C4-2B (cell line): ENCODE results near the gene C4B.
"Not testable (repeated sequence)": the region's sequence is repeated elsewhere in the genome, so short reads cannot be mapped to it uniquely, and the experiment has no call there.

ENCODE experiments used
- ZFX ChIP-seq: fragments of 450-650 bp; IDR thresholded peaks from 2 replicates; pipeline ENCODE4 v1.6.1; 2017
- TF ChIP-seq, protein P1 (sequence below): fragments of 450-650 bp; conservative IDR thresholded peaks from 2 replicates; pipeline ENCODE4 v1.5.1; 2017; ENCODE audit warnings: mild to moderate bottlenecking

DNA sequence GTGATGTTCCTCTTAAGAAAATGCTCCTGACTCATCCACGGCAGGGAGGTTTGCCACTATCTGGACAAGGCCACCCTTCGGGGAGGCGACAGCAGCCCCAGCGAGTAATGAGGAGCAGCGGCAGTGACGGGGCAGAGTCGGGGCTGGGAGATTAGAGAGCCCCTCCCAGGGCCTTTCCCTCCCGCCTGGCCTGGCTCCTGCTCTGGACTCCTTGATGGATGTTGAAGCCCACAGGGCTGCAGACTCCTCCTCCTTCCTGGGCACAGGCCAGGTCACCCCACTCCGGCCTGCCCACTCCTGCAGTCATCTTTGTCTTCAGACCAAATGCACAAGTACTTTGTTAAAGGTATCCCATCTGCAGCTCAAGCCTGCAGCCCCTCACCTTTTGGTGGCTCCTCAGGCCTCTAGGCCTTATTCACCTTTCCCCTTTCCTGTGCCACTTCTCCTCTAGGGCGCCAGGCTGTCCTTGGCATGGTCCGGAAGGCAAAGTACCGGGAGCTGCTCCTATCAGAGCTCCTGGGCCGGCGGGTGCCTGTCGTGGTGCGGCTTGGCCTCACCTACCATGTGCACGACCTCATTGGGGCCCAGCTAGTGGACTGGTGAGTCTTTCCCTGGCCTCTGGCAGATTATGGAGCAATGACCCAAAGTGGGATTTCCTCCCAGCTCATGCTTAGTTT, 1.5 kb upstream of the C4B start:
- TF ChIP-seq, protein P1, sequence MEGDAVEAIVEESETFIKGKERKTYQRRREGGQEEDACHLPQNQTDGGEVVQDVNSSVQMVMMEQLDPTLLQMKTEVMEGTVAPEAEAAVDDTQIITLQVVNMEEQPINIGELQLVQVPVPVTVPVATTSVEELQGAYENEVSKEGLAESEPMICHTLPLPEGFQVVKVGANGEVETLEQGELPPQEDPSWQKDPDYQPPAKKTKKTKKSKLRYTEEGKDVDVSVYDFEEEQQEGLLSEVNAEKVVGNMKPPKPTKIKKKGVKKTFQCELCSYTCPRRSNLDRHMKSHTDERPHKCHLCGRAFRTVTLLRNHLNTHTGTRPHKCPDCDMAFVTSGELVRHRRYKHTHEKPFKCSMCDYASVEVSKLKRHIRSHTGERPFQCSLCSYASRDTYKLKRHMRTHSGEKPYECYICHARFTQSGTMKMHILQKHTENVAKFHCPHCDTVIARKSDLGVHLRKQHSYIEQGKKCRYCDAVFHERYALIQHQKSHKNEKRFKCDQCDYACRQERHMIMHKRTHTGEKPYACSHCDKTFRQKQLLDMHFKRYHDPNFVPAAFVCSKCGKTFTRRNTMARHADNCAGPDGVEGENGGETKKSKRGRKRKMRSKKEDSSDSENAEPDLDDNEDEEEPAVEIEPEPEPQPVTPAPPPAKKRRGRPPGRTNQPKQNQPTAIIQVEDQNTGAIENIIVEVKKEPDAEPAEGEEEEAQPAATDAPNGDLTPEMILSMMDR = not testable (repeated sequence)
- TF ChIP-seq ZFX = not testable (repeated sequence)
